Large intestine (tissue), 3 donors: ENCODE results near the gene HIVEP3. TPM values are rescaled to one million over a fixed set of nuclear protein-coding genes. Genes with fewer than 3 reads are reported as not detected.

Source experiments
- DNase-seq, 2 donors: peaks; one replicate each; pipeline versions ENCODE4 v3.0.0 to v3.0.0-alpha.2; 2013
- H3K27ac ChIP-seq: one replicate; pipeline ENCODE4 v1.5.1; 2013; ENCODE audit warnings: low read length
- H3K27me3 ChIP-seq: 2 replicates; pipeline ENCODE4 v1.6.1; 2013; ENCODE audit warnings: low read length; ENCODE audit not compliant: control insufficient read depth, insufficient read depth
- H3K36me3 ChIP-seq: 2 replicates; pipeline ENCODE4 v1.6.1; 2013; ENCODE audit warnings: low read length; ENCODE audit not compliant: control insufficient read depth, insufficient read depth
- H3K4me1 ChIP-seq: one replicate; pipeline ENCODE4 v1.6.1; 2013; ENCODE audit warnings: low read length; ENCODE audit not compliant: control insufficient read depth, insufficient read depth
- H3K4me3 ChIP-seq: one replicate; pipeline ENCODE4 v1.5.1; 2013; ENCODE audit warnings: low read length
- H3K9me3 ChIP-seq: one replicate; pipeline ENCODE4 v1.6.1; 2013; ENCODE audit warnings: mild to moderate bottlenecking, low read depth, low read length, moderate library complexity; ENCODE audit not compliant: control insufficient read depth
- WGBS: methylation state at CpG from one replicate; pipeline ENCODE4 v1.1.5; 2013; ENCODE audit warnings: low lambda C conversion rate; ENCODE audit not compliant: insufficient coverage; 5-methylcytosine and 5-hydroxymethylcytosine counted together
- polyA plus RNA-seq: library from polyadenylated mRNA; unstranded; fragments of 120-200 nt; gene quantifications from one replicate; pipeline ENCODE4 v1.2.1, GENCODE V29; 2013

HIVEP3 gene
- polyA plus RNA-seq, 1 donor = 2.6 TPM

DNA sequence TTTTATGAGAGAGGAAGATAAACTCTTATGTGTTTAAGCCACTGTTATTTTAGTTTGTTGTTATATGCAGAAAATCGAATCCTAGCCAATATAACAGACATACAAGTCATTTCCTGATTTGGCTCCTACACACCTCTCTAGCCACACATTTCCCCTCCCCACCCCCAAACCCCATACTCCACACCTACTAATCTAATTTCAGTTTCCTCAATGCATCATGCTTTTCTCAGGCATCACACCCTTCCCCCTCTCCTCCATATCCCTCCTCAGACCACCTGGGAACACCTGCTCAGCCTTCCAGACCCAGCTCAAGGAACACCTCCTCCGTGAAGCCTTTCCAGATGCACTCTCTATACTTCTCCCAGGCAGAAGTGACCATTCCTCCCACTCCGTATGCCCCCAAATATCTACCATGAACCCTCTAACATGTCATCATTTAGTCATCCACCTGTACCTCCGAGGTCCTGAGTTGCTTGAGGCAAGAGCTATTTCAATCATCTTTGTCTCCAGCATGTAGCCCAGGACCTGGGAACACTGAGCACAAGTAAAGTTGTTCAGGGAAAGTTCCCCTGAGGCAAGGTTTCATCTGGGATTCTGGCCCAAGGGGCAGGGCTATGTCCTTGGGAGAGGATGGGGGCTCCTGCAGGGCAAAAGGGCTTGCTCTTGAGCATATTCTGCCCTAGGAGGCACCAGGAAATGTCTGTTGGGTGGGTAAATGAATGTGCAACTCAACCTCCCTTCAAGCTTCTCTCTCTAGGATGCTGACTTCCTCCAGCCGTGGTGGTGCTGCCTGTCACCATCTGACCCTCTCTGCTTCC, 126.8 kb downstream of the HIVEP3 start:
- DNase-seq = no peak
- H3K36me3 ChIP-seq = no peaks in the 10 kb centered on the region
- H3K4me3 ChIP-seq = no peak overlapping the region
- 100% methylated on average over 1 of the region's 5 CpGs for WGBS
- H3K27me3 ChIP-seq = peaks cover 3% of the 10 kb centered on the region
- H3K9me3 ChIP-seq = no peaks in the 10 kb centered on the region
- no peak overlapping the region for H3K27ac ChIP-seq
- H3K4me1 ChIP-seq = no peaks in the 10 kb centered on the region

DNA sequence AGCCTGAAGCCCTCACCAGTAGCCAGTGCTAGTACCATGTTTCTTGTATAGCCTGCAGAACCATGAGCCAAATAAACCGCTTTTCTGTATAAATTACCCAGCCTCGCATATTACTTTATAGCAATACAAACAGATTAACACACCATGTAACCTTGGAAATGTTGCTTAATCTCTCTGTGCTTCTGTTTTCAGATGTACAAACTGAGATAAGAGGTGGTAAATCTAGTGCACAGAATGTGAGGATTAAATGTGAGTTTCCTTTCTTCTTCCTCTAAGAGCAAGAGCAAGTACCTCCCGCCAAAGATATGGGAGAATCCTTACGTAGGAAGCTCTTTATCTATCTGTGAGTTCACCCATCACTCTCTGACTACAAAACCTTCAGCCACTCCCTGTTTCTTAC, 128.4 kb downstream of the HIVEP3 start:
- no peaks in the 10 kb centered on the region for H3K9me3 ChIP-seq
- no peak overlapping the region for H3K4me3 ChIP-seq
- no peaks in the 10 kb centered on the region for H3K4me1 ChIP-seq
- no peaks in the 10 kb centered on the region for H3K27me3 ChIP-seq
- H3K27ac ChIP-seq = no peak overlapping the region
- no peaks in the 10 kb centered on the region for H3K36me3 ChIP-seq
- DNase-seq = no peak
- 83% methylated on average over 2 of the region's 4 CpGs for WGBS

DNA sequence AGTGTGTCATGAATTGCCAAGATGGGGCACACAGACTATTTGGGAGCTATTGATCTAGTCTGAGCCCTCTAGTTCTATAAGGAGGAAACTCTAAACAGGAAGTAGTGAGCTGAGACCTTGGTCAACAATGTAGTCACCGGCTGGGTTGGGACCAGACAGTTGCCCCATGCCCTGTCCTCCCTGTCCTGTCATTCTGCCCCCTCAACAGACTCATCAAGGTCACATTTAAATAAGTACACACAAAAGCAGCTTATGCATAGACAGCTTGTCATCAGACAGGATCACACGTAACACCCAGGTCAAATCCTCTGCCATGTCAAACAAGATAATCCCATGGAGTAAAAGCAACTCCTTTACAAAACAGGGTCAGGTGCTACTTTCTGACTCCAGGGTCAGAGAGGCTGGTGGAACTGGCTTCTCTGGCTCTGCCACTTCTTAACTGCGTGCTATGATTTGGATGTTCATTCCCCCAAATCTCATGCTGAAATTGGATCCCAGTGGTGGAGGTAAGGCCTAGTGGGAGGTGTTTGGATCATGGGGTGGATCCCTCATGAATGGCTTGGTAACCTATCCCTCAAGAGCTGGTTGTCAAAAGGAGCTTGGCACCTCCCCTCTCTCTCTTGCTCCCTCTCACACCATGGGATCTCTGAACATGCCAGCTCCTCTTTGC, 128.9 kb downstream of the HIVEP3 start:
- DNase-seq = no peak
- no CpG with 5 or more reads among the region's 3 CpGs for WGBS
- H3K27me3 ChIP-seq = no peaks in the 10 kb centered on the region

DNA sequence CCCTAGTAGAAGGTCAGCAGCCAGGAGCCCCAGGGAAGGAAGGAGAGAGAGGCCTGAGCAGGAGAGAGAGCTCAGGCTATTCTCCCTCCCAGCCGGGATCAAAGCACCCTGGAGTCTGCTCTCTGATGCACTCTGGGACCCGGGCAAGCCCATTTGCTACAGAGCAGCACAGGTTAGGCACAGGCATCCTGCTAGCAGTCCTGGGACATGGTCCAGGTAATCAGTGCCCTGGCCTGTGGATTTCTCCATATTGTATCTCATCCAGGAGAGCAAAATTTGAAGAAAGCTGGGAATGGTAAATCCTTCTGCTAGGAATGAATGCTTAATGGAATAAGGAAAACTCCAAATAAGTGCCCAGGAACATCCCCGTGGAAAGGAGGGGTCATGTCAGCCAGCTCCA, 130.3 kb downstream of the HIVEP3 start:
- H3K36me3 ChIP-seq = no peaks in the 10 kb centered on the region
- no peak for DNase-seq
- H3K4me3 ChIP-seq = no peak overlapping the region
- peaks cover 4% of the 10 kb centered on the region for H3K27me3 ChIP-seq
- H3K9me3 ChIP-seq = no peaks in the 10 kb centered on the region
- WGBS = no CpG with 5 or more reads among the region's 3 CpGs
- no peak overlapping the region for H3K27ac ChIP-seq
- no peaks in the 10 kb centered on the region for H3K4me1 ChIP-seq

More for the DNA sequence above, 128.9 kb downstream of the HIVEP3 start:
- Histone ChIP-seq H3K9me3 (no peaks in the 10 kb centered on the region), H3K27ac (no peak overlapping the region), H3K4me3 (no peak overlapping the region), H3K36me3 (no peaks in the 10 kb centered on the region), H3K4me1 (no peaks in the 10 kb centered on the region)

DNA sequence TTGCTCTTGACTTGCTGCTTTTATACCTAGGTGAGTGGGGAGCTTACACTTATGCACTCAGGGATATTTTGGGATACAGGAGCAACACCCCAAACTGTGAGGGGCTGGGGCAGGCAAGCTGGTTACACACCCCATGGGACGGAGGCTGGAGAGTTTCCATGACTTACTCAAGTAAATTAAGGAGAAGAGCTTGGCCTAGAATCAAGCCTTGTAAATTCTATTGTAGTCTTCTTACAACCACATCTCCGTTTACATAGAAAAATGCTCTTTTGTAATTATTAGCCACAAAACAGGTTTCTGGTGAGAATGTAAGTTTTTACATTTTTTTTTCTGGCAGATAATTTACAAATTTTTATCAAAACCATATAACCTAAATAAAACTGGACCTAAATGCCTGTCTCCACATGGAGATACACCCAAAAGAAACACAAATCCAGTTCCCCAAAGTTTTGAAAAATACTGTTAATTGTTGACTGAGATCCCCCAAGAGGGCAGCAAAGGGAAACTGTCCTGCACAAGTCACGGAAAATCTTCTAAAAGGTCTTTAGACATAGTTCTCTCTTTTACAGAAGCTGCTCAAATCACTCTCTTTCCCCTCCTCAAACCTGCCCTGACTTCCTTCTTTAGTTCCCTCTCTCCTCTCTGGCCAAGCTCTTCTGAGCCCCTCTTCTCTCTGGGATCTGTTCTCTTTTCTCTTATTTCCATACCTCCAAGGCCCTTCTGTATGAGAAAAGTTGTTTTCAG, 134.0 kb downstream of the HIVEP3 start:
- Histone ChIP-seq H3K27ac (no peak overlapping the region), H3K9me3 (no peaks in the 10 kb centered on the region), H3K36me3 (no peaks in the 10 kb centered on the region), H3K4me3 (no peak overlapping the region), H3K4me1 (no peaks in the 10 kb centered on the region), H3K27me3 (peaks cover 4% of the 10 kb centered on the region)
- 83% methylated on average over 1 of the region's 3 CpGs for WGBS
- DNase-seq = no peak

DNA sequence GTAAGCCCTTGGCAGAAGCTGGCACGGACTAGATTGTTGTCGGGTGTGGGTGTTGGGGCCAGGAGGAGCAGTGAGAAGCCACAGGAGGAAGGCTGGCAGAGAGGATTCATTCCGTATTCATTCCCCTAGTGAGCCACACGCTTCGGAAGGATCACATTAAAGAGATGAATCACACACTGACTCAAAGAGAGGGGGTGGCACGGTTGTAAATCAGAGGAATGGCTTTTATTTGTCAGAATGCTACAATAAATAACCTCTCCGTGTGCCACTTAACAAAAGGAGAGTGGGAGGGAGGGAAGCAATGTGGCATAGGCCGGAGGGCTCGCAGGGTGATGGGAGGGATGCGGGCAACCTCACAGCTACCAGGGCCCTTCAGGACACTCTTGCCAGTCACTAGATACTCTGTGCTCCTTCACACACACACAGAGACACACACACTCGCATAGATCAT, 135.5 kb downstream of the HIVEP3 start:
- DNase-seq = no peak
- no peak overlapping the region for H3K4me3 ChIP-seq
- H3K27ac ChIP-seq = no peak overlapping the region
- H3K36me3 ChIP-seq = no peaks in the 10 kb centered on the region
- WGBS = no CpG with 5 or more reads among the region's 11 CpGs
- H3K27me3 ChIP-seq = peaks cover 4% of the 10 kb centered on the region
- H3K9me3 ChIP-seq = no peaks in the 10 kb centered on the region
- H3K4me1 ChIP-seq = no peaks in the 10 kb centered on the region

DNA sequence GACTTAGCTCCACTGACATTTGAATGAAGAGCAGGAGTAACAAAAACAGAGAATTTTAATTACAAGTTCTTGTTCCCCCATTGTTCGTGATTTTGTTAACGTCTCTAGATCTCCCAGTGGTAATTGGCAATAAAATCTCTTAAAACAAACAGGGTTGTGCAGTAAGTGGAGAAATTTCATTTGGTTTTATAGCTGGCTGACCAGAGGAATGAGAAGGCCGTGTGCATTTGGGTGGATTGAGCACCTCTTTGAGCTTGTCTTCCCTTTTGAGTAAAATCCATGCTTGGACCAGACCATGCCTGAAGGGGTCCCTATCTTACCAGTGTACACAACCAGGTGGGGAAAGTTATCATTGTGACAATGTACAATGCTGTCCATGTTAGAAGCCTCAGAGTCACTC, 137.8 kb downstream of the HIVEP3 start:
- H3K36me3 ChIP-seq = no peaks in the 10 kb centered on the region
- 68% methylated on average over 2 of the region's 3 CpGs for WGBS
- no peak overlapping the region for H3K4me3 ChIP-seq
- no peak overlapping the region for H3K27ac ChIP-seq
- no peaks in the 10 kb centered on the region for H3K4me1 ChIP-seq
- peaks cover 4% of the 10 kb centered on the region for H3K27me3 ChIP-seq
- no peaks in the 10 kb centered on the region for H3K9me3 ChIP-seq
- DNase-seq = no peak

DNA sequence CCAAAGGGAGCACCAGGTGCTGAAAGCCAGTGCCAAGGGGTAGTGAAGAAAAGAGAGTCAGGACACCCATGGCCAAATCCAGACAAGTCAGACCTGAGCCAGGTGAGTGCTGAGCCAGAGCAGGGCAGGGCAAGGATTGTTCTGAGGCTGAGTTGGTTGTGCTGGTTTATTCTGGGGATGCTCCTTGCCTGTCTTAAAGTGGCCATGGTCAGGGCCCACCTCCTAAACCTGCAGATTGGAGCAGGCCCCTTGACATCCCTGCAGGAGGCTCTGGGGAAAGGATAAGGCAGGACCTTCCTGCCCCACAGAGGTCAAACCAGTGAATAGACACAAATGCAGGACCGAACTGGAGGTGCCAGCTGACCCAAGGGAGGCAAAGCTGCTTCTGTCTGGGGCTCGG, 138.4 kb downstream of the HIVEP3 start:
- Histone ChIP-seq H3K27me3 (peaks cover 4% of the 10 kb centered on the region), H3K4me1 (no peaks in the 10 kb centered on the region), H3K9me3 (no peaks in the 10 kb centered on the region), H3K36me3 (no peaks in the 10 kb centered on the region), H3K4me3 (no peak overlapping the region), H3K27ac (no peak overlapping the region)
- WGBS = 100% methylated on average over 1 of the region's 2 CpGs
- DNase-seq = no peak

DNA sequence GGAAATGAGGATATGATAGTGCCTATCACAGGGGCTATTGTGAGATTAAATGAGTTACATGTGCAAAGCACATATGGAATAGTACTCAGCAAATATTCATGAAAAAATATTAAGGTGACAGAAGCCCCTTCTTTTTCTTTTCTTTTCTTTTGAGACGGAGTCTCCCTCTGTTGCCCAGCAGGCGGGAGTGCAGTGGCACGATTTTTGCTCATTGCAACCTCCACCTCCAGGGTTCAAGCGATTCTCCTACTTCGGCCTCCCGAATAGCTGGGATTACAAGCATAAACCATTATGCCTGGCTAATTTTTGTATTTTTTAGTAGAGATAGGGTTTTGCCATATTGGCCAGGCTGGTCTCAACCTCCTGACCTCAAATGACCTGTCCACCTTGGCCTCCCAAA, 139.4 kb downstream of the HIVEP3 start:
- H3K4me1 ChIP-seq = no peaks in the 10 kb centered on the region
- H3K4me3 ChIP-seq = no peak overlapping the region
- WGBS = 90% methylated on average over 2 of the region's 6 CpGs
- no peak for DNase-seq
- no peaks in the 10 kb centered on the region for H3K36me3 ChIP-seq
- peaks cover 4% of the 10 kb centered on the region for H3K27me3 ChIP-seq
- no peak overlapping the region for H3K27ac ChIP-seq
- no peaks in the 10 kb centered on the region for H3K9me3 ChIP-seq

DNA sequence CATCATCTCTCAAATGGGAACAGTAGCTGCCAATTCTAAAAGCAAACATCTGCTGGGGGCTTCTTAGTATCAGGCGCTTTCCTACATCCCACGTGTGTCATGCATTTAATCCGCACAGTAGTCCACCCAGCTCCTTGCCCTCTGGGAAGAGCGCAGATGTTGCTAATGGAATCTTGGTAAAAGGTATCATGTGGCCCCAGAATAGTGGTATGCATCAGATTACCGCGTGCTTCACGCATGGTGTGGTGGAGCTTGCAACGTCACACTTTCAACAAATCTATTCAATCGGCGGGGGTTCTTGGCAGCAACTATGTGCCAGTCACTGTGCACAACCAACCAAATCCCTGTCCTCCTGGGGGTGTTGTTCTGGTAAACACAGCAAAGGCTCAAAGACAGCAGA, 141.0 kb downstream of the HIVEP3 start:
- H3K4me1 ChIP-seq = no peaks in the 10 kb centered on the region
- no peak overlapping the region for H3K4me3 ChIP-seq
- no peaks in the 10 kb centered on the region for H3K36me3 ChIP-seq
- DNase-seq = no peak
- no peaks in the 10 kb centered on the region for H3K9me3 ChIP-seq
- no peak overlapping the region for H3K27ac ChIP-seq
- no peaks in the 10 kb centered on the region for H3K27me3 ChIP-seq
- WGBS = no CpG with 5 or more reads among the region's 10 CpGs
